Activated naive CD4-positive, alpha-beta T cell treated with anti-CD3 and anti-CD28 coated beads for 36 hours (primary cell): ENCODE data around the gene MEN1. TPM values are rescaled to one million over a fixed set of nuclear protein-coding genes. Genes with fewer than 3 reads are reported as not detected.

Experiments
- CTCF ChIA-PET: fragments of 350-600 bp; sonication (Branson Sonifier 250); formaldehyde crosslinking; loops from one replicate; lab custom pipeline; 2021; ENCODE audit warnings: antibody characterized with exemption; lab: Charles Lee
- DNase-seq: peaks from one replicate; pipeline ENCODE4 v3.0.0-alpha.2; 2020
- H3K27ac Mint-ChIP-seq: one replicate; pipeline ENCODE4 v1.8.0; 2021; ENCODE audit warnings: mild to moderate bottlenecking, mixed read lengths
- H3K27me3 Mint-ChIP-seq: one replicate; pipeline ENCODE4 v1.8.0; 2021; ENCODE audit warnings: low read depth, mixed read lengths
- H3K36me3 Mint-ChIP-seq: one replicate; pipeline ENCODE4 v1.8.0; 2021; ENCODE audit warnings: low read depth, mixed read lengths
- H3K4me1 Mint-ChIP-seq: one replicate; pipeline ENCODE4 v1.8.0; 2021; ENCODE audit warnings: low read depth, mixed read lengths
- H3K4me3 Mint-ChIP-seq: one replicate; pipeline ENCODE4 v1.8.0; 2021; ENCODE audit warnings: mild to moderate bottlenecking, moderate library complexity, mixed read lengths
- H3K9me3 Mint-ChIP-seq: one replicate; pipeline ENCODE4 v1.8.0; 2021; ENCODE audit warnings: mixed read lengths
- intact Hi-C: fragments of 100-400 bp; cut with micrococcal nuclease; formaldehyde crosslinking; loops from one replicate; pipeline ENCODE4 v1.15.1; 2023
- total RNA-seq, 2 experiments: library from RNA; stranded (reverse); gene quantifications; one replicate each; pipeline ENCODE4 v1.2.3, GENCODE V29; 2021

The MEN1 gene
- total RNA-seq, 2 experiments from 2014 or later, result 23.9 TPM

- CTCF ChIA-PET, result interaction anchor here (0.7 to 2.3 kb wide), 6 partner anchors 8 to 83 kb away, joined by 3 to 8 read pairs (median 4); partner anchors contain the start of gene PYGM
- intact Hi-C loops, result no loop called here
- peaks cover 84% of the 10 kb centered on the region for H3K36me3 Mint-ChIP-seq
- peak overlapping the region; percentile 89 for H3K27ac Mint-ChIP-seq
- no peaks in the 10 kb centered on the region for H3K27me3 Mint-ChIP-seq
- DNase-seq, result peak; percentile 90
- H3K4me1 Mint-ChIP-seq, result peaks cover 96% of the 10 kb centered on the region
- no peaks in the 10 kb centered on the region for H3K9me3 Mint-ChIP-seq
- peak overlapping the region; percentile 19 for H3K4me3 Mint-ChIP-seq
These were observed 42.7 kb downstream of the MEN1 start for GRCh38 chr11:64767344-64768299.

GRCh38 chr11:64766881-64767280 lies 43.5 kb downstream of the MEN1 start:
- H3K36me3 Mint-ChIP-seq, result peaks cover 82% of the 10 kb centered on the region
- H3K4me3 Mint-ChIP-seq, result no peak overlapping the region
- CTCF ChIA-PET, result interaction anchor here (0.6 to 2.6 kb wide), 4 partner anchors 9 to 78 kb away, joined by 4 to 8 read pairs (median 5); partner anchors contain the start of gene RASGRP2
- H3K27me3 Mint-ChIP-seq, result no peaks in the 10 kb centered on the region
- intact Hi-C loops, result no loop called here
- peaks cover 95% of the 10 kb centered on the region for H3K4me1 Mint-ChIP-seq
- no peak overlapping the region for H3K27ac Mint-ChIP-seq
- H3K9me3 Mint-ChIP-seq, result no peaks in the 10 kb centered on the region
- DNase-seq, result no peak

GRCh38 chr11:64765851-64766665 lies 44.3 kb downstream of the MEN1 start:
- Mint-ChIP-seq H3K4me1 (peaks cover 94% of the 10 kb centered on the region), H3K27me3 (no peaks in the 10 kb centered on the region), H3K9me3 (no peaks in the 10 kb centered on the region), H3K36me3 (peaks cover 74% of the 10 kb centered on the region), H3K27ac (peak overlapping the region; percentile 71), H3K4me3 (no peak overlapping the region)
- intact Hi-C loops, result loop anchor here (2.0 kb wide), 1 partner anchor 13 kb away; the partner anchor contains the start of gene SF1
- CTCF ChIA-PET, result interaction anchor here (0.6 to 2.6 kb wide), 3 partner anchors 10 to 77 kb away, joined by 4 to 6 read pairs (median 4); partner anchors contain the start of gene RASGRP2
- DNase-seq, result no peak

DNA sequence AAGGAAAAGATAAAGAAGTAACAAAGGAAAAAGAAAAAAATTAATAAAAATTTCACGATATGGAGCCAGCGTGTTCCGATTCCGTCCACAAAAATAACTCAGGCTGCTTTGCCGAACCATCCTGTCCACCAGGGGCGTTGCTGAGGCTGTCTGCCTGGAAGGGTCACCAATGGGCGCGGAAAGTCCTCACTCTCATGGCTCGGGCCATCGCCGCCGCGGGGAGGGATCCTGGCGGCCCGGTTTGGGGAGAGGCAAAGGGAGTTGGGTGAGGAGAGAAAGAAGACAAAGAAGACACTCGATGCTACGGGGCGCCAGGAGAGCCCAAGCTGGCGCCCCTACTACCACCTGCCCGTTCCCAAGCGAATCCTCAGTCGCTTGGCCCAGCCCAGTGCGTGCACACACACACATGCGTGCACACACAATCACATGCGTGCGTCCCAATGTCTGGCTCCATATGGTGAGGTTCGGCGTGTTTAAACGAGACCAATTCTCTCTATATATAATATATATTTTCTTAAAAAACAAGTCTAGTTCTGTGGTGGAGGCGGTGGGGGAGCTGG lies 45.0 kb downstream of the MEN1 start:
- H3K4me1 Mint-ChIP-seq, result peaks cover 92% of the 10 kb centered on the region
- CTCF ChIA-PET, result interaction anchor here (1.1 to 2.6 kb wide), 4 partner anchors 10 to 77 kb away, joined by 3 to 6 read pairs (median 4); no protein-coding TSS in a partner anchor
- H3K27ac Mint-ChIP-seq, result peak overlapping the region; percentile 83
- H3K27me3 Mint-ChIP-seq, result no peaks in the 10 kb centered on the region
- H3K36me3 Mint-ChIP-seq, result peaks cover 68% of the 10 kb centered on the region
- no peaks in the 10 kb centered on the region for H3K9me3 Mint-ChIP-seq
- H3K4me3 Mint-ChIP-seq, result no peak overlapping the region
- intact Hi-C loops, result loop anchor here (2.0 kb wide), 1 partner anchor 13 kb away; the partner anchor contains the start of gene SF1
- DNase-seq, result no peak

DNA sequence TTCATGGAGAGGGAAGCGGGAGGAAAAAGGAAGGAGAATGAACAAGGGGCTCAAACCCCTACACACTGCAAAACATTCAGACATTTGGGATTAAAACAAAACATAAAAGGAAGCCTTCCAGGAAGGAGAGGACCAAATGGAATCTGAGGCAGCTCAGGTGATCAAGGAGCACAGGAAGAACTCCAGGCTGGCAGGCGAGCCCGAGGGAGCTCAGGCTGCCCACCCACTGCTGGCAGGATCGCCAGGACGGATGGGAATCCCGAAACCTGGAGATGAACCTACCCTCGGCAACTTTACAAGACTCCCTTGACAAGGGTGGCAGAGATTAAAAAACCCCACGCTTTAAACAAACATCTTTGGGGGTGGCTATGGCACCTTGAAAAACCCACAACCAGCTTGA lies 45.6 kb downstream of the MEN1 start:
- H3K27ac Mint-ChIP-seq, result peak overlapping the region; percentile 83
- H3K4me3 Mint-ChIP-seq, result no peak overlapping the region
- no peaks in the 10 kb centered on the region for H3K27me3 Mint-ChIP-seq
- peaks cover 64% of the 10 kb centered on the region for H3K36me3 Mint-ChIP-seq
- H3K9me3 Mint-ChIP-seq, result no peaks in the 10 kb centered on the region
- CTCF ChIA-PET, result interaction anchor here (1.1 to 2.6 kb wide), 4 partner anchors 11 to 22 kb away, joined by 3 to 6 read pairs (median 4); no protein-coding TSS in a partner anchor
- intact Hi-C loops, result loop anchor here (1.0 to 2.0 kb wide), 3 partner anchors 8 to 21 kb away; partner anchors contain the start of gene SF1
- no peak for DNase-seq
- H3K4me1 Mint-ChIP-seq, result peaks cover 89% of the 10 kb centered on the region

GRCh38 chr11:64764040-64764611 lies 46.2 kb downstream of the MEN1 start:
- Mint-ChIP-seq H3K9me3 (no peaks in the 10 kb centered on the region), H3K27ac (peak overlapping the region; percentile 83), H3K4me1 (peaks cover 88% of the 10 kb centered on the region), H3K36me3 (peaks cover 58% of the 10 kb centered on the region), H3K4me3 (no peak overlapping the region), H3K27me3 (no peaks in the 10 kb centered on the region)
- CTCF ChIA-PET, result interaction anchor here (1.1 to 2.6 kb wide), 5 partner anchors 8 to 23 kb away, joined by 3 to 7 read pairs (median 5); no protein-coding TSS in a partner anchor
- peak; percentile 52 for DNase-seq
- intact Hi-C loops, result loop anchor here (1.0 to 2.0 kb wide), 3 partner anchors 8 to 21 kb away; partner anchors contain the start of gene SF1

DNA sequence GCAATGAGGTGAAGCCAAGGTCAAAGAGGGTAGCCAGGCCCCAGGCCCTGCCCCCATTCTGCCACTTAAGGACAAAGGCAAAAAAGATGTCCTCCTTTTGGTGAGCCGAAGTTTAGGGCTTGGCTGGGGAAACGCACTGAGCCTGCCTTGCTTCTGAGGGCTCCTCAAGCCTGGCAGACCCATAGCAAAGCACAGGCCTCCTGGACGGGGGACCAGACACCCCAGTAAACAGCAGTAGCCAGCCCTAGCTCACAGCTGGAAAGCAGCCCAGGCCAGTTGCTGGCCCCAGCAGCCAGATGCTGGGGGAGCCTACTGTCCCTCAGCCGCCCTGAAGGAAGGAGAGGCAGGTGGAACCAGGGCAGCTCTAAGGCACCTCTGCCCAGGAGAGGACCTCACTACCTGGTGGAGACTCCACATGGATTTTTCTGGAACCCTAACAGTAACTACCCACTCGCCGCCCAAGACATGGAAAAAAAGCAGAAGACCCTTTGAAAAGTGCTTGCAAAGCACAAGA lies 46.8 kb downstream of the MEN1 start:
- Mint-ChIP-seq H3K4me1 (peaks cover 82% of the 10 kb centered on the region), H3K9me3 (no peaks in the 10 kb centered on the region), H3K27ac (peak overlapping the region; percentile 83), H3K36me3 (peaks cover 55% of the 10 kb centered on the region), H3K27me3 (no peaks in the 10 kb centered on the region), H3K4me3 (no peak overlapping the region)
- CTCF ChIA-PET, result interaction anchor here (0.9 to 2.2 kb wide), 6 partner anchors 9 to 23 kb away, joined by 3 to 7 read pairs (median 5); partner anchors contain the start of gene RASGRP2
- DNase-seq, result no peak
- intact Hi-C loops, result loop anchor here (1.0 to 2.0 kb wide), 3 partner anchors 9 to 20 kb away; partner anchors contain the start of gene SF1

DNA sequence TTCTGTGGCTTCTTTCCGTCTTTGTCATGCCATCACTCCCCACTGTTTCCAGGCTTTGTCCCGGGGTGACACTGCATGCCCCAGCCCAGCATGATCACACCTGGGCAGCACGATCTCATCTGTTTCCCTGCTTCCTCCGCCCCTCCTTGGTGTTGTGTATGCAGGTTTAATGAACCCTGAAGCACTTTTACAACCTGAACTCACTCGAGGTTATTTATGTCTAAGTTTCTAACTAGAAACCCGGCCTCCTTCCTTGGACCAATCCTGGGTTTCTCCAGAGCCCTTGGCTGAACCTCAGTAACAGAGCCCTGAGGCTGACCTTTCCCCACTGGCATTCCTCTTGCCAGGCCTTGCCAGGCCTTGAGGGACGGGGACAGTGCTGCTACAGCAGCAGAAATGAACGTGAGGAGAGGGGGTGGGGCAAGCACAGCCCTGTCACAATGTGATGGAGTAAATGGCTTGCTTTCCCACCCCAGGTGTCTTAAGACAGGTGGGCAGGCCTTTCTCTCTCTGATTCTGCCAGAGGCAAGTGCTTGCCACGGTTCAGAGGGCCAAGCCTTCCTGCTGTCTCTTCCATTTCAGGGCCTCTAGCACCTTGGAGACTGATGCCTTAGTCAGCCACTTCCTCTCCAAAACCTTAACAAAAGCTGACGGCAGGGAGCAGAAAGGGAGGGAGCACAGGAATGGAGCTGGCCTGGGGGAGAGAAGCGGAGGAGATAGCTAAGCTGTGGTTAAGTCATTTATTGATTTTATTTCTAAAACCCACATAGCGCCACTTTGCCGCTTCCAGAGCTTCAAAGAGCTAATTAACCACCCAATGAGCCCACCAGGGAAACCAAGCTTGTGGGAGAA lies 47.5 kb downstream of the MEN1 start:
- Mint-ChIP-seq H3K27ac (peak overlapping the region; percentile 83), H3K4me3 (no peak overlapping the region), H3K27me3 (no peaks in the 10 kb centered on the region), H3K9me3 (no peaks in the 10 kb centered on the region), H3K4me1 (peaks cover 75% of the 10 kb centered on the region), H3K36me3 (peaks cover 50% of the 10 kb centered on the region)
- intact Hi-C loops, result no loop called here
- CTCF ChIA-PET, result interaction anchor here (0.9 to 2.2 kb wide), 6 partner anchors 9 to 74 kb away, joined by 3 to 13 read pairs (median 6); partner anchors contain the start of gene RASGRP2
- DNase-seq, result peak; percentile 60

GRCh38 chr11:64762277-64762673 lies 48.1 kb downstream of the MEN1 start:
- peak overlapping the region; percentile 83 for H3K27ac Mint-ChIP-seq
- H3K4me1 Mint-ChIP-seq, result peaks cover 69% of the 10 kb centered on the region
- intact Hi-C loops, result no loop called here
- H3K27me3 Mint-ChIP-seq, result no peaks in the 10 kb centered on the region
- DNase-seq, result no peak
- no peaks in the 10 kb centered on the region for H3K9me3 Mint-ChIP-seq
- H3K4me3 Mint-ChIP-seq, result no peak overlapping the region
- H3K36me3 Mint-ChIP-seq, result peaks cover 43% of the 10 kb centered on the region
- CTCF ChIA-PET, result interaction anchor here (1.8 to 2.2 kb wide), 3 partner anchors 10 to 73 kb away, joined by 6 to 13 read pairs (median 7); no protein-coding TSS in a partner anchor

DNA sequence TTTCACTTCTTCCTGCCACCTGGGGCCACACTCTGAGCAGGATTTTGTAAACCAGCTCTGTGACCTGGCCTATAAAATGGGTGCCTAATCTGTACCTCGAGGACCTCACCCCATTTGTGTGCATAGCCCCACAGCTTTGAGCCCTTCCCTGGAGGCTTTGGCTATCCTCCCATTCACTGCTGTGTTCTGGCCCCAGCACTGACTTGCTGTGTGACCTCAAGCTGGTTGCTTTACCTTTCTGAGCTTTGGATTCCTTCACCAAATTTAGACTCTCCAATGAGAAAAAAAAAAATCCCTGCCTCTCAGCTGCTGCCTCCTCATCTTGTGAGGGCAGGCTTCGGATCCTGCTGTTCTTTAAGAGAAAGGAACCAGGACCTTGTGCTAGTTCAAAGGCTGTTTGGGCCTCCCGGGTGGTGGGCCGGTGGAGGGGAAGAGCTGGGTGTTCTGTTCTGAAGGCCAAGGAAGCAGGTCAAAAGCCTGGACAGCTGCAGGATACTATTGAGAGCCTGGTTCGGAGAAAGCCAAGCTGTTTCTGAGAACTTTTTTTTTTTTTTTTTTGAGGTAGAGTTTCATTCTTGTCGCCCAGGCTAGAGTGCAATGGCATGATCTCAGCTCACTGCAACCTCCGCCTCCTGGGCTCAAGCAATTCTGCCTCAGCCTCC lies 49.5 kb downstream of the MEN1 start:
- CTCF ChIA-PET, result interaction anchor here (0.6 to 2.2 kb wide), 5 partner anchors 8 to 72 kb away, joined by 5 to 13 read pairs (median 9); partner anchors contain the start of gene RASGRP2
- H3K9me3 Mint-ChIP-seq, result no peaks in the 10 kb centered on the region
- H3K4me3 Mint-ChIP-seq, result no peak overlapping the region
- intact Hi-C loops, result no loop called here
- H3K27ac Mint-ChIP-seq, result peak overlapping the region; percentile 85
- no peak for DNase-seq
- H3K27me3 Mint-ChIP-seq, result no peaks in the 10 kb centered on the region
- H3K36me3 Mint-ChIP-seq, result peaks cover 34% of the 10 kb centered on the region
- peaks cover 58% of the 10 kb centered on the region for H3K4me1 Mint-ChIP-seq
